Stimulated activated CD8-positive, alpha-beta memory T cell treated with anti-CD3 and anti-CD28 coated beads, Interleukin-12 subunit alpha, Interleukin-12 subunit beta, amount 100 ng/mL, for 4 hours (primary cell): Measurements from ENCODE around the gene EGR4.
"Not testable (repeated sequence)": the region's sequence is repeated elsewhere in the genome, so short reads cannot be mapped to it uniquely, and the experiment has no call there.

Experiments
- DNase-seq: peaks from one replicate; pipeline ENCODE4 v3.0.0-alpha.2; 2020; ENCODE audit warnings: low read depth

The EGR4 gene

DNA sequence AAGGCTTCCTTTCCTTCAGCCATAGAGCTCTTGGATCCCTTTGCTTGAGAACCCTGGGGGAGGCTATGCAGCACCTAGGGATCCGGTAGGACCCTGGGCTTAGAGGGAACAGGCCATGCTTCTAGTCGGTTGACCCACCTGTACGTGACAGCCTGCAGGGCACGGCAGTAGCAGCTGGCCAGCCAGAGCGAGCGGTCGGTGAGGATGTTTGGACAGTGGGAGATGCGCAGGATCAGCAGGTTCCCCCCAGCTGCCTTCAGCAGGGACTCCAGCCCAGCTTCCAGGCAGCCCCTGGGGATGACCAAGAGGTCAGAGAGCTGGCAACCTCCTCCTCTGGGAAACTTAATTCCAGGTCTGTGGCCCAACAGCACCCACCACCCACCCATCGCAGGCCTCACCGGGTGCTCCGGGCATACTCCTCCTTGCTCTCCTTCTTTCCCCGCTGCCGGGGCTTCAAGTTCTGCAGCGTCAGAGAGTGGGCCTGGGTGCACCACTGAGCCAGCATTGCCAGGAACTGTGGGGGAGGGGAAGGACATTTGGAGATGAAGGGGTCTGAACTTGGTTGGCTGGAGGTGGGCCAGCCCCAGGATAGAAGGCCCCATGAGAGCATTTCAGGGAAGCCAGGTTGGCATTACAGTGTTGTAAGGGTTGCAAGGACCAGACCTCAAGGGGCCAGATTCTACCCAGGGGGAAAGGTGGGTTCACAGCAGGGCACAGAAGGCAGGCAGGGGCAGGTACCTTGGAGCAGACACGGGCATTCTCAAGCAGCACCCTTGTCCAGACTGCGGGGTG is 29.6 kb downstream of the EGR4 start:
- no peak for DNase-seq

DNA sequence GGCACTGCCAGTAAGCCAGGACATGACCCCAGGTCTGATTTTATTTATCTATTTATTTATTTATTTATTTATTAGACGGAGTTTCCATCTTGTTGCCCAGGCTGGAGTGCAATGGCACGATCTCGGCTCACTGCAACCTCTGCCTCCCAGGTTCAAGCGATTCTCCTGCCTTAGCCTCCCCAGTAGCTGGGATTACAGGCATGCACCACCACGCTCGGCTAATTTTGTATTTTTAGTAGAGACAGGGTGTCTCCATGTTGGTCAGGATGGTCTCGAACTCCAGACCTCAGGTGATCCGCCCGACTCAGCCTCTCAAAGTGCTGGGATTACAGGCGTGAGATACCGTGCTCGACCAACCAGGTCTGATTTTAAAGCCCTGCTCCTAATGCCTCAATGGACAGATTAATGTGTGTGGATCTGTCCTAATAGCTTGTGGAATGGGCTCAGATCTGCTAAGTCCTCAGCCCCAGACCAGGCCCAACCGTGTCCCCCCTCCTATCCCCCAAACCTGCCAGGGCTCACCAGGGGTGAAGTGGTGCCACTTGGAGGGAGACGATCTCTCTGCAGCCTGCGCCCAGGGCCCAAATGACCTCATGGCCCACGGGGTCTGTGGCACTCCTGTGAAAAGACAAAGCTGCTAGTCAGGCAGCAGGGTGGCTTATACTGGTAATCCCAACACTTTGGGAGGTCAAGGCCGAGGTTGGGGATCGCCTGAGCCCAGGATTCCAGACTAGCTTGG is 30.5 kb downstream of the EGR4 start:
- DNase-seq = not testable (repeated sequence)

DNA sequence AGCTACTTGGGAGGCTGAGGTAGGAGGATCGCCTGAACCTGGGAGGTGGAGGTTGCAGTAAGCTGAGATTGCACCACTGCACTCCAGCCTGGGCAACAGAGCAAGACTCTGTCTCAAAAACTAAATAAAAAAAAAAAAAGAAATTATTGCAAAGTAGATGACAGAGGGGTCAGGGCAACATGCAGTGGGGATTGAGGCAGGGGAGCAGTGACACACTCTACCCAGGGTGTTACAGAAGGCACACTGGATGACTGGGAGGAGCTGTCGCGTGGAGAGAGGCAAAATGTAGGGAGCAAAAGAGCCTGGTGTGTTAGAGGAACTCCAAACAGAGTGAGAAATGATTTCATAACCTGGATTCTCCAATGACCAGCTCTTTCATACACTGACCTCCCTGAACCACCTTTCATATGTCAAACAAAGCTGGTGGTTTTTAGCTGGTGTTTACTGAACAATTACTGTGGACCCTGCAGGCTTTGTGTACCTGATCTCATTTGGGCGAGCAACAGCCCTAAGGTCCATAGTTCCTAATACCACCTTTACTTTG is 31.2 kb downstream of the EGR4 start:
- no peak for DNase-seq

DNA sequence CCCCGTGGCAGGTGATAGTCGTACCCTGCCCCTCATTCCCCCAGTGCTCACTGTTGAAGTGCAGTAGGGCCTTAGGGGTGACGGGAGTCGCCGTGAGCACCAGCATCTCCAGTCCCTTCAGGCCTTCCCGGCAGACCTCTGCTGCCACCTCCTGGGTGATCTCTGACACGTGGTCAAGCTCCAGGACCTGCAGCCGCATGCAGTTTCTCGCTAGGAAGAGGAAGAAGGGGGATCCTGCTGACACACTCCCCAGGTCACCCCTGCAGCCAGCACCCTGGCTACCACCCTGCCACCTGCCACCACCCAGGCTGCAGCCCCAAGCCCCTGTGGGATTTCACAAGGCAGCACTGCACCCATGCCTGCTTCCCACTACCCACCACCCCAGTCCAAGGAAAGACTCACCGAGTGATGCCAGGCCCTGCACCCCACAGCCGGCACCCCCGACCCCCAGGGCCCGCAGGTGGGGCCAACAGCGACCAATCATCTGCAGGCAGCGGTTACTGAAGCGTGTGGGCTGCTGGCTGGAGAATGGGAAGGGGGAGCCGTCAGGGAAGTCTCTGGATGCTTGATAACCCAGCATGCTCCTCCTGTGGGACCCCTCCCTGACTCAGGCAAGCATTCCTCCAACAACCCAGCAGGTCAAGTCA is 32.9 kb downstream of the EGR4 start:
- DNase-seq = no peak

DNA sequence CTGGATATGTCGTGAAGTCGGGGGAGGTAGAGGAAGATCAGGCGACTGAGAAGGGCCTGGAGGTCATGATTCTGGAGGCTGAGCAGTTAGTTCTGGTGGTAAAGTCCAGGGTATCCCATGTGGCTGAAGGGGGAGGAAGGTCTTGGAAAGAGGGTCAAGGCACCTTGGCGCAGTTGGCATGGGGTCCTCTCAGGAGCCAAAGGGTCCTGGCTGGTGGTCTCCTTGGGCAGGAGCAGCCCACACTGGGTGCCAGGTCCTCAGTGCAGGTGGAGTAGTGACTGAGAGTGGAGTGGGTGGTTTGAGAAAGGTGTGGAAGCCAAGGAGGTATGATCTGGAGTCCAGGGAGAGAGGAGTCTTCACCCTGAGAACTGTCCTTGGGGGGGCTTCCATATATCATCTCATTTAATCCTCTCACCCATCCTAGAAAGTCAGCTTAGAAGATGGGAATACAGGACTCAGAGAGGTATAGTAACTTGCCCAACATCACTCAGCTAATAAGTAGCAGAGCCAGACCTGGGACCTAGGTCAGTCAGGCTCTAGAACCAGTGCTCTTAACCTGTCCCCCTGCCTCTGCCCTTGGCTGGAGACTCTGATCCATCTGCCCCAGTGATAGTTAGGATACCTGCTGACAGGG is 33.5 kb downstream of the EGR4 start:
- no peak for DNase-seq

DNA sequence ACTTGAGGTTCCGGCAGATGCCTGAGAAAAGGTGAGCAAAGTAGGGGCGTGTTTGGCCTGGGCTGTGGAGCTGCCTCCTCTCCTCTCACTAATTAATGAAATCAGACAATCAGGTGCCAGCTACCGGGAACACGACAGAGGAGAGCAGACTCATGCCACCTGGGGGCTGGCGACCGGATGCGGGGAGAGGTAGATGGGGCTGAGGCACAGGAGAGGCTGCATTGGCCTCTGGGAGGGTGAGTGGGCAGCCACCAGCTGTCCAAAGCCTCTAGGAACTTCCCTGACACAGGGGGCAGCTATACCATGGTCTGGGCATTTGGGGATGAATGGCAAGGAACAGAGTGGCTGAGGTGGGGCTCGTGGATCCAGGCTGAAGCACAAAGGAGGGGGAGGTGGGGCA is 34.1 kb downstream of the EGR4 start:
- DNase-seq = no peak

DNA sequence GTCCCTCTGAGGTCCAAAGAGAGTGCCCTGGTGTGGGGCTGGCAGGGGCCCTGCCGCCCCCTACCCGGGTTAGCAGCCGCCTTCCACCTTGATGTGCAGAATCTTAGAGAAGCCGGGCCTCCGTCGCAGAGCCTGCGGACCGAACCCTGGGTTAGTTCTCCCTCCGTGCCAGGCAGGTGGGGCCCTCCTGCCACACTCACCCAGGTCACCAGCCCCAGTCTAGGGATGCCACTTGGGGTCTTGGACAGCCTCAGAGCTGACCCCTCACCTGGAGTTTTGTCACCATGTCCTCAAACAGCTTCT is 34.5 kb downstream of the EGR4 start:
- DNase-seq = no peak

DNA sequence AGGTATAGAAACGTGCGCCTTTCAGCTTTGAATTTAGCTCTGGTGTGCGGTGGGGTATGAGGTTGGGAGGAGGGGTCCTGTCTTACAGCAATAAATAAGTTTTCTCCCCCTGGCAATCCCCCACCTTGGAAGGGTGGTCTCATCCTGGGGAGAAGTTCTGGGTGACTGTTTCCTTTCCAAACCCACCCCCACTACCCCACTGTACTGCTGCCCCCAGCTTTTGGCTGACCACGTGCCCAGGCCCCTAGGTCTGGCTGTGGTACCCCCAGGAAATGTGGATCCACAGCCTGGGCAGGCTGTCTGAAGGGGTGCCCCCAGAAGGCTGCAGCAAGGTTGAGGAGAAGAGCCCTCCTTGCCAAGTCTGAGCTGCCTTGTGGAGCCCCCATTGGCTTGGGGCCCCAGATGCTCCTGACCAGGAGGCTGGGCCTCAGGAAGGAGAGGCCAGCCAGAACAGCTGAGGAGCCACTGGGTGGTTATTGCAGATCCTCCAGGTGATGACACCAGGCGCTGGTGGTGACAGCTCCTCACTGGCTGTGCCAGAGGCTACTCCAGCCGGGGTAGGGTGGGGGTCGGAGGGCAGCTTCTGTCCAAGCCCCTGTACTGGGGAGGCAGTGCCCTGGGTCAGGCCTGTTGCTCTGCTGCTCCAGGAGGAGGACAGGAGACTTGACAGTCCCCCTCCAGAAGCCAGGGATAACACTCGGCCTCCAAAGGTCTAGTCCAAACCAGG is 35.0 kb downstream of the EGR4 start:
- no peak for DNase-seq

DNA sequence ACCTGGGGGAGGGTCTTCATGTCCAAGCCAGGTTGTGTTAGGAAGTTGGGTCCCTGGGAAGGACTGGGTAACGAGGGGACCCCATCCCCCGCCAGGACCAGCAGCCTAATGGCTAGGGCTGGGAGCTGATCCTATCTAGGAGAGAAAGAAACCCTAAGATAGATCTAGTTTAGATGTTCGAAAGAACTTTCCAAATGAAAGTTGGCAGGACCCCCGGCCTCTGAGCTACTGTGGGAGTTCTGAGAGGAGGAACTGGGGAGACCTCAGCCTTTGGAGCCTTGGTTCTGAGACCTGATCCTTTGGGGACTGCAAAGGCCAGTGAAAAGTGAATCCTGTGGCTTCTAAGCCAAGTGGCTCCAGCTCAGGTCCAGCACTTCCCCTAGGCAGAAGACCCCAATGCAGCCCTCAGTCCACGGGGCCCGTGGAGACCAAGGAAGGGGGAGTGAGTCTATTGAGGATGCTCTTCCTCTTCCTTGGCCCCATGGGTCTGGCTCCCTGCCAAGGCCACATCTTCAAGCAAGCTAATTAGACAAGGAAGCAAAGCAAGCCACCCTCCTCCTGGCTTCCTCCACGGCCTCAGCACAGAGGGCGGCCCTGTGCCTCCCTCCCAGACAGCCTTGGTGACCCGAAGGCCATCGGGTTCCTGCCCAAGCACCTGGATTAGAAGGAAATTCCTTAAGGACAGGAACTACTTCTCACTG is 35.8 kb downstream of the EGR4 start:
- DNase-seq = no peak

DNA sequence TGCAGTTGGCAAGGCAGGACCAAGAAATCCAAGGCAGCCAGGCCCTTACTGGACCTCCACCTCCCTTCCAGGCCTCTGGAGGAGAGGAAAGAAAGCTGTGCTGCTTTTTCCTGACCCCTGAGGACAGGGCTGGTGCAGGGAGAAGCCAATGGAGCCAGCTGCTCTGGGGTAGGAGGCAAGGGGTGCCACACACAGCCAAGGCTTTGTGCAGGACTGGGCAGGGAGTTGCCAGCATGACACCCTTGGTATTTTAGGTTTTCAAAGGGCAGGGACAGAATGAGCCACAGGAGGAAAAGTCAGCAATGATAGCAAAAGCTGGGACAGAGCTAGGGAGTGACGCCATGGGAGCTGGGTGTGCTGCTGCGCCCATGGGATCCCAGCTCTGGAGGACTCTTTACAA is 36.3 kb downstream of the EGR4 start:
- DNase-seq = no peak

DNA sequence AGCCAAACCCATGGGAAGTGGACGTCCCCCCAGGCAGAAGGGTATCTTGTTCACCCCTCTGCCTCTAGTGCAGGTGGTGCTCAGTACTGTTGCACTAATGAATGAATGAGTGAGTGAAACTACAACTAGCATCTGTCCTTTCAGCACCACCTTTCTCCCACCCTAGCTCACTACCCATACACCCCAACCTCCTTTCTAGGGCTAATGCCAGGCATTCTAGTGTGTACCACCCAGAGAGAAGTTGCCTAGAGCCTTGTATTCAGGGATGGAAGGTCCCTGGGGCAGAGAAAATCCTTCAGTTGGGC is 36.8 kb downstream of the EGR4 start:
- no peak for DNase-seq

DNA sequence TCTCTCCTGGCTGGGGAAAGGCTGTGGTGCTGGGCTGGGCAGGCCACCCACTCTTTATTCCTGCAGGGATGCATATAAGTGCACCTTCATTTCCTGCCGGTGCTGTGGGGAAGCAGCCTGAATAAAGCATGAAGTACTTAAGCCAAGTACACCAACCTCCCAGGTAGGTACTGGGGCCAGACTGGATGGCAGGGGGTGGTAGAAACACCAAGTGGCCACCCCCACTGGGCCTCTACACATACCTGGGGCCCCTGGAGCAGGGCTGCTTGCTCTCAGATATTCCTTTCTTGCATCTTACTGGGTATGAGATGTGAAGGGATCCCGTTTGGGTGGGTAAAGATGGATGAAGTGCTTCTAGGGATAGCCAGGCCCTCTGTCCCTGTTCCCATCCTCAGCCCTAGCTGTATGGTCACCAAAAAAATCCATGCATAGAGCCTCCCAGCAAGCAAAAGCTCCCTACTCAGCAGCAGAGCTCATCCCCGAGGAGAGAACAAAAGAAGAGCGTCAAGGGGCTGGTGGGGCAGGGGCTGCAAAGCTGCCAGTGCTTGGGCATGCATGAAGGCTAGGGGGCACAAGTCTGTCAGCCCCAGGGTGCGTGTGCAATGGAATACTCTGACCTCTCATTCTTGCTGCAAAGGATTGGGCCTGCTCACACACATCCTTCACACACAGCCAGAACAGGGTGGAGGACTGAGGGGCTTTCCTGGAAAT is 37.3 kb downstream of the EGR4 start:
- DNase-seq = no peak

DNA sequence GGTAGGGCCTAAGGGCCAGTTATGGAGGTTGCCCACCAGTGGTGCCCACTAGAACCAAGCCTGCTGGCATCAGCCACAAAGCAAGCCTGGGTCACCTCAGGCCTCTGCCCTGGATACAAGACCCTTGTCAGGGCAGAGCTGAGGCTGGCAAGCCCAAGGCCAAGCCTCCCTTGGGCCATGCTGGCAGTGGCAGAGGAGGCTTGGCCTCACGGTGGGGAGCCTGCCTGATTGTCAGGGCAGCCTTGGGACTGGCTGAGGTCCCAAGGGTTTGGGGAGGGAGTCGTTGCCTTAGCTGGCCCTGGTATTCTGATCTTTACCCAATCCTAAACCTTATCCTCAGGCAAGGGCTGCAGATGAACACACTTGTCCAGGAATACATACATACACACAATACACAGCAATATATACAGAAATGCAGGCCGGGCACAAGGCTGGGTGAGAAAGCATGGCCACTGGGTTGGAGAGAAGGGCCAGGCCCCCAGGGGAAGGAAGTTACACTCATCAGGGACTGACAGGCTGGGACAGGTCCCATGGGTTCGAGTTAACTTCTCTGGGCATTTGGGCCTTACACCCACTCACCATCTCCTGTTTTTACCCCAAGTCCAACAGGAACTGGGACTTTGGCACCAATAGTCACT is 38.2 kb downstream of the EGR4 start:
- no peak for DNase-seq

DNA sequence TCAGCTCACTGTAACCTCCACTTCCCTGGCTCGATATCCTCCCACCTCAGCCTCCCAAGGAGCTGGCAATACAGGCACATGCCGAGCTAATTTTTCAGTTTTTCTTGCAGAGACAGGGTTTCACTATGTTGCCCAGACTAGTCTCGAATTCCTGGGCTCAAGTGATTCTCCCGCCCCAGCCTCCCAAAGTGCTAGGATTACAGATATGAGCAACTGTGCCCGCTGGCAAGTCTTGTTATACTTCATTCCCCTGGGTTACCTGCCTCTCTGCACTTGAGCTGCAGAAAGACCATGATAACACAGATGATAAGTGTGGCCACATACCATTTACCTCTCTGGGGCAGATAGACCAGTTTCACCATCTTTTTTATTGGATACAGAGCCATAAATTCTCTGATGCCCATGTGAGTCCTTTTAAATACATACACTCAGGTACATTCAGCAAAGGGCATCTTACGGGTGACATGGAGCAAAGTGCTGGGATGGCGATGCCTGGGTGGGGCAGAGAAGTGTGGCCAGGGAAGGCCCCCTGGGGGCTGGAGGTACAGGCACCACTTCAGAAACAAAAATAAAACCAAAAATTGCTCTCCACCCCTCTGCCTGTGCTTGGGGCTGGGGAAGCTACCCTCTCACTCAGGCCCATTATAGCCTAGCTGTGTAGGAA is 38.9 kb downstream of the EGR4 start:
- no peak for DNase-seq

DNA sequence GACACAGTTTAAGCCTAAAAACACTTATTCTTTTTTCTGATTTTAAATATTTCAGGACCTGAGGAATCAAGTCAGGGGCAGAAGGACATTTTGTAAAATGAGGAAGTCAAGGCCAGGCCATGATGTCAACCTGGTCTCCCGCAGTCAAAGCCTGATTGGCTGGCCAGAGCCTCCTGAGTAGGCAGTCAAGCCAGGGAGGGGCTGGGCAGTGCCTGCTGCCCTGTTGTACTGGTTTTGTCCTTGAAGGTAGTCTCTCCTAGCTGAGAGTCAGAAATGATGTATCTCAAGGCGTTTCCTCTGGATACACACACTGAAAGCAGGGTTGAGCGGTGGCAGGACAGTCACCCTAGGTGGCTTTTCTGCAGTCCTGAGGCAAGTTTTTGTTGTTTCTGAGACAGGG is 39.4 kb downstream of the EGR4 start:
- no peak for DNase-seq

DNA sequence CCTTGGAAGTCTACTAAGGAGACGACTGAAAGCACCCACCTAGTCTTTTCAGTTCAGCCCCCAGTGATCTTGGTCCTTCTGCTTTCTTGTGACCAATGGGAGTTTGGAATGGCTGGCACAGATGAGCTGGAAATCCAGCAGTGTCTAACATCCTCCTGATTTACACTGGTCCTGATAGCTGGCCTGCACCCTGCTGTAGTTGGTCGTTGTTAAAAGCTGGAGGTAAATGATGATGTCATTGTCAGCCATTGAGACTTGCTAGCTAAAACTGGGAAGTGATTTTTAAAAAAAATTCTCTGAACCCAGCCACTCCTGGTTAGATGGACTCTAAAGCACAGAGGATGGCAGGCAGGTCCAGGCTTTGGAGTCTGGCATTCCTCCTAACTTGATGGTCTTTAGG is 39.9 kb downstream of the EGR4 start:
- DNase-seq = no peak

DNA sequence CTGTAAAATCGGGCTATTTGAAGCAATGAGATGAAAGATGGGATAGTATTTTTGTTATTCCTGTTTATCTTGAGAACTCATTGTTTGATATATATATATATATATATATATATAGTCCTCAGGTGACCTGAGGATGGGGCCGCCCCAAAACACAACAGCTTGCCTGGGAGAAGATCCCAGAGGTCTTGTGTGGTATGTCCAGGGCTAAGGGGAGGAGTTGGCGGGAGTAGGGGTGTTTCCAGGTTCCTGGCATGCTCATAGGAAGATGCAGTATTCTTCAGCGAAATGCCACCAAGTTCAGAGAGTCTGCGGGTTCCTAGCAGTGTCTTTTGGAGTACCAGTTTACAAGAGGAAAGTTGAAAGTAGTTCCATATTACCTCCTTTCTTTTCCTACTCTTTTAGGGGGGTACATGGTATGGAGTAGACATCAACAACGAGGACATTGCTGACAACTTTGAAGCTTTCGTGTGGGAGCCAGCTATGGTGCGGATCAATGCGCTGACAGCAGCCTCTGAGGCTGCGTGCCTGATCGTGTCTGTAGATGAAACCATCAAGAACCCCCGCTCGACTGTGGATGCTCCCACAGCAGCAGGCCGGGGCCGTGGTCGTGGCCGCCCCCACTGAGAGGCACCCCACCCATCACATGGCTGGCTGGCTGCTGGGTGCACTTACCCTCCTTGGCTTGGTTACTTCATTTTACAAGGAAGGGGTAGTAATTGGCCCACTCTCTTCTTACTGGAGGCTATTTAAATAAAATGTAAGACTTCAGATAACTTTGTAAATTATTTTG is 40.9 kb downstream of the EGR4 start:
- DNase-seq = no peak

DNA sequence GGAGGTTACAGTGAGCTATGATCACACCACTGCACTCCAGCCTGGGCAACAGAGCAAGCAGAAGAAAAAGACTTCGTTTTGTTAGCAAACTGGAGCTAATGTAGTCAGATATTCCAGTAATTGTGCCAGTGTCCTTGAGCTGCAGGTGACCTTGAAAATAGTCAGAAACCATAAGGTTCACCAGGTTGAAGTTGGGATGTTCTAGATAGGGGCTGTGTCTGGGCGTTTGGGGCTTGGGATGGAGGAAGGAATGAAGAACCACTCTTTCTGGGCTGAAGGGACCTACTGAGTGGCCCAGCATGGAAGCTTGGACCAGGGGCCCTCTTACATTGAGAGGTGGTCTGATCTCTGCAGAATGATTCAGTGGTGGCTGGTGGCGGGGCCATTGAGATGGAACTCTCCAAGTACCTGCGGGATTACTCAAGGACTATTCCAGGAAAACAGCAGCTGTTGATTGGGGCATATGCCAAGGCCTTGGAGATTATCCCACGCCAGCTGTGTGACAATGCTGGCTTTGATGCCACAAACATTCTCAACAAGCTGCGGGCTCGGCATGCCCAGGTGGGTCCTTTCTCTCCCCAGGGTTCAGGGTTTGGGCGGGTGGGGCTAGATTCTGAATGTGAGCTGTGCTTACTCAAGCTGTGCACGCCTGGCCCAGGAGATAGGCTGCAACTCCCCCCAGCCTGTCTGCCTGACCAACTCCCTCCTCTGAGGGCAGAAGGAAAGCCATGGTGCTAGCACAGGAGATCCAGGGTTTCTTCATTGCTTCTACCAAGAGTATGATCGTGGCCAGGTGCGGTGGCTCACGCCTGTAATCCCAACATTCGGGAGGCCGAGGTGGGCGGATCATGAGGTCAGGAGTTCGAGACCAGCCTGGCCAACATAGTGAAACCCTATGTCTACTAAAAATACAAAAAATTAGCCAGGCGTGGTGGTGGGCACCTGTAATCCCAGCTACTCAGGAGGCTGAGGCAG is 42.2 kb downstream of the EGR4 start:
- no peak for DNase-seq
